GM19324 (cell line): ENCODE data around the gene CD300A.
A peak's percentile ranks its signal among the peaks of the same experiment; 100 is the strongest.

Source experiments
- ATAC-seq: cut with Tn5 transposase; IDR thresholded peaks from one replicate; pipeline ENCODE4 v1.9.1; 2021; ENCODE audit warnings: mild to moderate bottlenecking, moderate library complexity; ENCODE audit not compliant: unreplicated experiment, low FRiP score

The CD300A gene

DNA sequence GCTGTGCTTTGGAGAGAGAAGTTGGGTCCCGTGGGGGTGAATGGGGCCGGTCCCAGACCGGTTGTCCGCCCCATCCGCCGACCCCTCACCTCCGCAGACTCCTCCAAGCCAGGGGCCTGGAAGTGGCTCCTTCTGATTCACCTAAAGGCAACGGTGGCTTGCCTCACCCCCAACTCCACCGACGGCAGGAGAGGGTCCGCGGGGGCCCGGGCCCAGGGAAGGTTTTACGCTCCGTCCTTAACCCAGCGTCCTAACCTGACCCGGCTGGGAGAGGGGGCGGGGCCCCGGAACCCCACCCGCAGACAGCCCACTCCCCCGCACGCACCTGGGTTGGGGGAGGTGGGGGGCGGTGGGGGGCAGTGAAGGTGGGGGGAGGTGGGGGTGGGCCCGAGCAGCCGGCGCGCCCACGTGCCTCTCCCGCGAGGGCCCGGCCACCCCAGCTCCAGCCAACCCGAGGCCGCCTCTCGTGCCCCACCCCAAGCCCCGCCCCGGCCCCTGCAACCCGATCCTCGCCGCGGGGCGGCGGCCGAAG lies 12.7 kb upstream of the CD300A start:
- ATAC-seq = peak; percentile 81

DNA sequence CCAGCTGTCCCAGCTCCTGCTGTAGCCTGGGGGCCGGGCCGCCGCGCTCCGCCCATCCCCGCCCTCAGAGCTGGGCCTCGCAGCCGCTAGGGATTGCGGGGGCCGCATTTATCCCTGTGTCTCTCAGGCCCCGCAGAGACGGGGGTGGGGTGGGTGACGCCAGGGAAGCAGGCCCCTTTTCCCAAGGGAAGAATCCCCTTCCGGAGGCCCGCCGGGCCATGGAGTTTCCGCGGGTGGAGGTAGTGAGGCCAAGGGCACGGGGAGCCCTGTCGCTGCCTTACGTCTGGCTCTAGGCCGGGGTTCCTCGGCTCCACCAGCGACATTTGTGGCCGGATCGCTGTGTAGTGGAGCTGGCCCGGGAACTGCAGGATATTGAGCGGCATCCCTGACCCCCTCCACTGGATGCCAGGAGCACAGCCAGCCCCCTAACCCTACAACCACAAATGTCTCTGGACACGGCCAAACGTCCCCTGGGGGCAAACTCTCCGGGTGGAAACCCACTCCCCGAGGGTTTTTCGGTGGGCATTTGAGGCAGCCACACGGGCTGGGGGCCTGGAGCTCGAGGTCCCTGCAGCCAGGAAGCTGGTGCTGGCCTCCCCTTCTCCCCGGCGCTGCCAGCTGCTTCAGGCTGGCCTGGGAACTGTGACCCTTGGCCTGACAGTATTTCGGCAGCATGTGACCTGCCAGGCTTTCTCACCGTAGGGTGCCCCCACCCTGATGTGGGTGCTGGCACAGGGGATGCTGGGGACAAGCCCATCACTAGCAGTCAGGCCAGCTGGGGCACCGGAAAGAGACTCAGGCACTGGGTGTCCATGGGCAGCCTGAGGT lies 12.0 kb upstream of the CD300A start:
- peak; percentile 9 for ATAC-seq

DNA sequence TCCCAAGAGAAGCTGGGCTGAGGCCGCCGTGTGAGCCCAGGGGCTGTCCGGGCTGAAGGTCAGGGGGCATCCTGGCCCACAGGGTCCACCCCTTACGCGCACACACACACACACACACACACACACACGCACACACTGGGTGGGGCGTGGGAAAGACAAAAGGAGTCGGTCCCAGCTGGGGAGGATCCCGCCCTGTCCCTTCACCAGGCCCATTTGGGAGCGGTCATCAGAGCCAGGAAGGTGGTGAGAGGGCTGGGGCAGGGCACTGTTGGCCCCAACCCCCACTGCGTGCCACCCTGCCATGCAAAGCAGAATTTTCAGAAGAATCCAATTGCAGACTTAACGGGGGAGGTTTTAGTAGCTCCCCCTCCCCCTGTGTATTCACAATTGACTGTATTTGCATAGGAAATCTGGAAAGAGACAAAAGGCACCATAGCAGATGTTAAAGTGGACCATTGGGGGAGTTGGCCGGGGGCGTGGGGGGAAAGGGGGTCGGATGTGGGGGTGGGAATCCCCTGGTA lies 11.3 kb upstream of the CD300A start:
- no peak for ATAC-seq

DNA sequence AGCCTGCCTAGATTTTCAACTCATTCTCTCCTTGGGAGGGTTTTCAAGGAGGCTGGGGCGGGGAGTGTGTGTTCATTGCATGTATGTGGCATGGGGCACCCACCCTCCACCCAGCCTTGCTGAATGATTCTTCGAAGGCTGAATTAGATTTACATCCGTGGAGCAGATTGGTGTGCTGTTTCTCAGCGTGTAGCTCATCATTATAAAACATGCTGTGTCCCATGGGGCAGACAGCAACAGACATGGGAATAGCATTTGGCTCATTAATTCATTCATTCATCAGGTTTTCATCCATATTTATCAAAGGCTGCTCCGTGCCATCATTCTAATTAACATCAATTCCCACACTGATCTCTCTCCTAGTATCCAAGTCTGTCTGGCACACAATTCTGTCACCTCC lies 10.6 kb upstream of the CD300A start:
- ATAC-seq = no peak

DNA sequence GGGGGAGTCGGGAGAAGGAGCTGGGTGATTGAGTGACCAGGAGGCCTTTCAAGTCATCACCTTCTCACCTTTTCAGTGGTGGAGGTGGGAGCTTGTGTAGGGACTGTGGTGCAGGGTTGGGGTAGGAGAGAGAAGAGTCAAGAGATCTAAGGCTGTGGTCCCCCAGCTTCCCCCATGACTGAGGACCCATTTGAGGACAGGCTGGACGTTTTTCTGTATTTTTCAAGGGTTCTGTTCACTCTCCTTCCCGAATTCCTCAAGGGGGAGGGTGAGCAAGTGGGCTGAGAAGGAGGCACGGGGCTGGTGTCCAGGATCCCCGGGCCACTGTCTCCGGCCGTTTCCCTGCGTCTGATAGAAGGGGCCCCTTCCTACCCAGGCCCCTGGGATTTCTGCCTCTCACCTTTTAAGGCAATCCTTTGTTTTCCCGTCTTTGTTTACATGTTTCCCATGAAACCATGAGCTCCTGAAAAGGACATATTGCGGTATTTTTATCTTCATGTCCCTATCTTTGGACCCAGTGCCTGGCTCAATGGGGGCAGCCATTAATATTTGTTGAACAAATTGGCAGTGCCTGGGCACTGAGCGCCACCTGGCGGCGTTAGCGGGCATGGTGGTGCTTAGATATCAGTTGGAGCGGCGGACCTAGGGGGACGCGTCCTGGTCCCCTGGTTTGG lies 9.2 kb upstream of the CD300A start:
- ATAC-seq = no peak

DNA sequence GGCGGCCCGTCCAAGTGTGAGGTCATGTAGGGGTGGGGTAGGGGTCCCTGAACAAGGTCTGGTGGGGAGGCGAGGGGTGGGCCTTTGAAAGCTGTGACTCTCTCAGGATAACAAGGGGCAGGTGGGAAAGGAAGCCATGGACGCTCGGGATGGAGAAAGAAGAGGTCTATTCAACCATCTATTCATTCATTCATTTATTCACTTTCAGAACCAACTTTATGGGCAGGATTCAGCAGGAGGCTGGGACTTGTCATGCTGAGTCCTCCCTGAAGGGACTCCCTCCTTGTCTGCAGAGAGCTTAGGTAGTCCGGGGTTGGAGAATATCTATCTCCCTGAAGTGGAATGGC lies 8.6 kb upstream of the CD300A start:
- no peak for ATAC-seq

DNA sequence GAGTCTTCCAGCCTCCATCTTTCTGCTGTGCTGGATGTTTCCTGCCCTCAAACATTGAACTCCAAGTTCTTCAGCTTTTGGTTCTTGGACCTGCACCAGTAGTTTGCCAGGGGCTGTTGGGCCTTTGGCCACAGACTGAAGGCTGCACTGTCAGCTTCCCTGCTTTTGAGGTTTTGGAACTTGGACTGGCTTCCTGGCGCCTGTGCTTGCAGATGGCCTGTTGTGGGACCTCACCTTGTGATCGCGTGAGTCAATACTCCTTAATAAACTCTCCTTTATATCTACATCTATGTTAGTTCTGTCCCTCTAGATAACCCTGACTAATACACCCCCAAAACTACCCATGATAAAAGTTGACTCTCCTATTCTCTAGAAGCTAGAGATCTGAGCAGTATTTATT lies 7.6 kb upstream of the CD300A start:
- no peak for ATAC-seq

DNA sequence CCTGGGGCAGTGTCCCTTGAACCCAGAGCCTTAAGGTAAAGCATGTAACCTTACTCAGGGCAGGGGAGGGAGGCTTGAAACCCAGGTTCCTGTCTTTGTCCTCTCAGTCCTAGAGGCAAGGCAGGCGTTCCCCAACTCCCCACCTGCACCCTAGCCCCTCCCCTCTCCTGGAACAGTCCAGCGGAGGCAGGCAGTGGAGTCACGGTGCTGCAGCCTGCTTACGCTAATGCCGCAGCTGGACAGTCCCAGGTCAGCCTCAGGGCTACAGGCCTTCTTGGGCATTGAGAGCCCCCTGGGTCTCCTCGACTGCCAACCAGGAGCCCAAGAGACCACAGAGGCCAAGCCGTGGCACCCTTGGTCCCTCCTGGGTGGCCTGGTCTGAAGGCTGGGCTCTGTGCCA lies 6.8 kb upstream of the CD300A start:
- ATAC-seq = no peak

DNA sequence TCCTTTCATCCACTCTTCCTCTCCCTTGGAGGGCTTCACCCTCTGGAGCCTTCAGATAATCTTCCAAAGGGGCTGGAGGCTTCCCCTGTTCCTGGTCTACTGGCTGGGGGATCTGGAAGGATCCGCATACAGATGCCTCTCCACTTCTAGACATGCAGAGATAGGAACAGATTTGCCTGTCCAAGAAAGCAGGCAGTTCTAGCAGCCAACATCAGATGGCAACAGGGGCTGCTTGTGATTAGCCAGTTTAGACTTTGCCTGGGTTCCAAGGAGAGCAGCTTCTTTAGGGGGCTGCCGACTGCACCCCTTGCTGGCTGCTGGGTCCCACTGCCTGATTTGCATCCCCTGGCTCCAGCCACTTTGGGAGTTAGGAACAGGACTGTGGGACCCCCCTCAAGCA lies 6.2 kb upstream of the CD300A start:
- ATAC-seq = no peak

DNA sequence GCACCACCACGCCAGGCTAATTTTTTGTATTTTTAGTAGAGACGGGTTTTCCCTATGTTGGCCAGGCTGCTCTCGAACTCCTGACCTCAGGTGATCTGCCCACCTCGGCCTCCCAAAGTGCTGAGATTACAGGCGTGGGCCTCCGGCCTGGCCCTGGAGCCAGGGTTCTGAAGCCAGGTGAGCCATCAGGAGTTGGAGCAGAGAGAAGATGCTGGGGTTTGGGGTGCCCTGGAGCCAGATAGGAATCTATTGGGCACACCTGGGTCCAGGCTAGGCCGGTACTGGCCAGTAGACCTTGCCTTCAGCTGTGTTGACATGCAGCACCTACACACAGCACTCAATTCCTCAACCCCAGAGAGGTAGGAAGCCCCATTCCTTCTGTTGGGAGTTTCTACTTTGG lies 5.4 kb upstream of the CD300A start:
- no peak for ATAC-seq

DNA sequence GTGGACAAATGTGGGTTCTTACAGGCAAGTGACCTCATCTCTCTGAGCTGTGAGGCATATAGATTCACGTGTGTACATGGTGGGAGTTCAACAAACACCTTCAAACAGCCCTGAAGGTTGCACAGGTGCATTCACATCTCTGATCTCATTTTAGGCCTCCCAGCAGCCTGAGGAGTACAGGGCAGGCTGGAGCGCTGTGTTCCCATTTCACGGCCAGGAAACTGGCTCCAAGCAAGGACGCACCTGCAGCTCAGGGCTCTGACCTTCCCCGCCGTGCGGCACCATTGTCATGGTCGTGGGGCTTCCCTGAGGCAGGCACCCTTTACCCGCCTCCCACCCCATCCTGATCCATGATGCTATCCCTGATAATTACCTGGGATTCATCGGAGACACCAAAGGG lies 4.8 kb upstream of the CD300A start:
- ATAC-seq = no peak

DNA sequence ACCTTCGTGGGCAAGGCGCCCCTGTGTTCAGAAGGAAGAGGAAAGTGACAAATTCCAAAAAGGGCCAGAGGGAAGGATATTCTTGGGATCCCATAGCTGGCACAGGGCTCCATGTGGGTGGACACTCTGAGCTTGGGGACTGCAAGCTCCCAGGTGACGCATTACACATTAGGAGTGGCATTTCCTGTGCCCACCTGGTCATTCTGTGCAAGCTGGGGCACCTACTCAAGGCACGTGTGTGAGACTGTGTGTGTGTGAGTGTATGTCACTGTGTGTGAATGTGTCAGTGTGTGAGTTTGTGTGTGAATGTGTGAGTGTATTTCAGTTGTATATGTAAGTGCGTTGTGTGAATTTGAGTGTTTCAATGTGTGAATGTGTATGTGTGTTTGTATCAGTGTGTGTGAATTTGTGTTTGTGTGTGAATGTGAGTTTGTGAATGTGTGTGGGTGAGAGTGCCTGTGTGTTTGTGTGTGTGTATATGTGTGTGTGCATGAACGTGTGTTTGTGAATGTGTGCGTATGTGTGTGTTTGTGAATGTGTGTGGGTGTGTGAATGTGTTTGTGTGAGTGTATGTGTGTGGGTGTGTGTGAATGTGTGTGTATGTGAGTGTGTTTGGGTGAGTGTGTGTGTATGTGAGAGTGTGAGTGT lies 1.6 kb upstream of the CD300A start:
- ATAC-seq = no peak

DNA sequence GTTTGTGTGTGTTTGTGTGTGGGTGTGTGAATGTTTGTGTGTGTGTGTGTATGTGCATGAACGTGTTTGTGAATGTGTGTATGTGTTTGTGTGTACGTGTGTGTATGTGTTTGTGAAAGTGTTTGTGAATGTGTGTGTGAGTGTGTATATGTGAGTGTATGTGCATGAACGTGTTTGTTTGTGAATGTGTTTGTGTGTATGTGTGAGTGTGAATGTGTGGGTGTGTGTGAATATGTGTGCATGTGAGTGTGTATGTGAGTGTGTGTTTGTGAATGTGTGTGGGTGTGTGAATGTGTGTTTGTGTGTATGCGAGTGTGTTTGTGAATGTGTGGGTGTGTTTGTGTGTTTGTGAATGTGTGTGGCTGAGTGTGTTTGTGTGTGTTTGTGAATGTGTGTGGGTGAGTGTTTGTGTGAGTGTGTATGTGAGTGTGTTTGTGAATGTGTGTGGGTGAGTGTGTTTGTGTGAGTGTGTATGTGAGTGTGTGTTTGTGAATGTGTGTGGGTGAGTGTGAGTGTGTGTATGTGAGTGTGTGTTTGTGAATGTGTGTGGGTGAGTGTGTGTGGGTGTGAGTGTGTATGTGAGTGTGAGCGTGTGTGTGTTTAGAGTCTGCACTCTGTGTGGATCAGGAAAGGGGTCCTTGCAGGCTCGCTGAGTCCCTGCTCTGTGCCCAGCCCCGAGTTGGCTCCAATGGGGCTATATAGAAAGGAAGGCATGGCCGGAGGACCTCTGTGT lies 890 bp upstream of the CD300A start:
- ATAC-seq = no peak

DNA sequence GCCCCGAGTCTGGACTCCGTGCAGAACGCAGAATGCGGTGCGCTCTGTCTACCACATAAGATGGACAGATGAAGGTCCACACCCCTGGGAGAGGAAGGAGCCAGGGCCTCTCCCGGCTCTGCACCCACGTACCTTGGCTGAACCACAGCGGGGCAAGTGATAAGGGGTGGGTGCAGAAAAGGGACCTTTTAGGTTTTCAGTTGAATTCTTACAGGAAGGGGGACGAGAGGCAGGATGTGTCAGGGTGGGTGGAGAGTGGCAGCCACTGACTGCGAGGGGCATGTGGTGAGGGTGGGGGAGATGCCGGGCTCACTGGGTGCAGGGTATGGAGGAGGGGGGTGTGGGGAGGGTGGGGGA lies 372 bp downstream of the CD300A start:
- no peak for ATAC-seq

DNA sequence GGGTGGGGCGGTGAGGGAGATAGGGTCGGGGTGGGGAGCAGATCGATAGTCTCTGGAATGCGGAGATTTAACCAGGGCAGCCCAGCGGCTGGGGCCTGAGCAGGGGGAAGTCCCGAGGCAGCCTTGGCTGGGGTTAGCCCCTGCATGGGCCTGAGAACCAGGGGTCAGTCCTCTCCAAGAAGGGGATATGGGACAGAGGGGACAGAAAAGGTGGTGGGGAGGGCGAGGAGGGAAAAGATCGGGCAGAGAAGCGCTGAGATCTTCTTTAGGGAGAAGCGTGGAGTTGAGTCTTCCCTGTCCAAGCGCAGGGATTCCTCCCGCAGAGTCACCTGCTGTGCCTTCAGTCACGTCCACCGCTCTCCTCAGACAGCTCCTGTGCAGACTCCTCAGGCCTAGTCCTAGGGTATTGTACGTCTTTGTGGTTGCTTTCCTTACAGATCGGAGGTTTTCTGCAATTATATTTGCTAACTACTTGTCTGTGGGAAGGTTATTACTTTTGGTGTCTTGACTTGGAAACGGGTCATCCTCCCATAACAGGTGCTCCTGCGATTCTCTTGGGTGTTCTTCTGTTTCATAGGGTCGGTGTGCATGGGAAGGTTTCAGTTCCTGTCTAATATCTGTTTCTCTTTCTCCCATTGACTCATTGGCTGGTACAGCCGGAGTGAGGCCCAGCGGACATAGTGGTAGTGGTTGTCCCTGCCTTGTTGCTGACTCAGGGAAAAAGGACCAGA lies 952 bp downstream of the CD300A start:
- ATAC-seq = peak; percentile 61

DNA sequence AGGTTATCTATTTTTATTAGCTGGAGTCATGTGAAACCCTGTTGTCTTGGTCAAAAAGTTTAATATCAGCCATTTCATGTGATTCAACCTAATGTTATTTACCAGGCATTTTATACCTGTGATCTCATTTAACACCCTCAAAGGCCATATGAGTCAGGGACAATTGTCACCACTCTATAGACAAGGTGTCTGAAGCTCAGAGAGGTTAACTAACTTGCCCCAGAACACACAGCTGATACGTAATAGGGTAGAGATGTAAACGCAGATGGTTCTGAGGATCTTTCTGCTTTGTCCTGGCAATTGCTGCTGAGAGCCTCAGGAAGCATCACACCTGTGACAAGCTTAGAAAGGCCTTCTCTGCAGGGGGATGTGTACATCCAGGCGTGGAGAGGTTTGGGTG lies 4.9 kb downstream of the CD300A start:
- no peak for ATAC-seq

DNA sequence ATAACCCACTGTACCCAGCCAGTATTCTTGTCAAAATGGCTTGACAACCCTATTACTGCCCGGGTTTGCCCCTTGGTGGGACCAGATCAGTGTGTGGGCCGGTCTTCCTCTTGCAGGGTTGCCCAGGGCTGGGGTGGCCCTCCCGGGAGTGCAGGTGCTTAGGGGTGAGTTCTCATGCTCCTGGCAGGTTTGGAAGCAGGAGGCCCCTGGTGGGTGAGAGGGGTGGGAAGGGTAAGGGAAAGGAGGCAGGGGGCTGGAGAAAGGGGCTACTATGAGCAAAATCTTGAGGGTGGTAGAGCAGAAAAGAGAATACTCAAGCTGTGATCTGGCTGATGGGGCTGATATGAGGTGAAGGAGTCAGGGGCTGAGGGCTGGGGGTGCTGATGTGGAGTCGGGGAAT lies 6.5 kb downstream of the CD300A start:
- no peak for ATAC-seq

DNA sequence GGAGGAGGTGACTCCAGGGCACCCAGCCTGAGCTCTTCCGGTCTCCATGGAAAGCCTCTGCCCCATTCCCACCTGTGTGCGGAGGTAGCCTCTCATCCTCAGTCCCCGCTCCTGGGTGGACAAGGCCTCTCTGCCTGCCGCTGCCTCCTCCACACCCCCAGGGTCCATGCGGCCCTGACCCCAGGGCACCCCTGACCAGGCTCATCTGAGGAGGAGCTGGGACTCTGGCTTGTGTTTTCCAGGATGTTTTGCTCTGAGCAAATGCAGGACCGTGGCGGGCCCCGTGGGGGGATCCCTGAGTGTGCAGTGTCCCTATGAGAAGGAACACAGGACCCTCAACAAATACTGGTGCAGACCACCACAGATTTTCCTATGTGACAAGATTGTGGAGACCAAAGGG lies 6.9 kb downstream of the CD300A start:
- ATAC-seq = no peak

DNA sequence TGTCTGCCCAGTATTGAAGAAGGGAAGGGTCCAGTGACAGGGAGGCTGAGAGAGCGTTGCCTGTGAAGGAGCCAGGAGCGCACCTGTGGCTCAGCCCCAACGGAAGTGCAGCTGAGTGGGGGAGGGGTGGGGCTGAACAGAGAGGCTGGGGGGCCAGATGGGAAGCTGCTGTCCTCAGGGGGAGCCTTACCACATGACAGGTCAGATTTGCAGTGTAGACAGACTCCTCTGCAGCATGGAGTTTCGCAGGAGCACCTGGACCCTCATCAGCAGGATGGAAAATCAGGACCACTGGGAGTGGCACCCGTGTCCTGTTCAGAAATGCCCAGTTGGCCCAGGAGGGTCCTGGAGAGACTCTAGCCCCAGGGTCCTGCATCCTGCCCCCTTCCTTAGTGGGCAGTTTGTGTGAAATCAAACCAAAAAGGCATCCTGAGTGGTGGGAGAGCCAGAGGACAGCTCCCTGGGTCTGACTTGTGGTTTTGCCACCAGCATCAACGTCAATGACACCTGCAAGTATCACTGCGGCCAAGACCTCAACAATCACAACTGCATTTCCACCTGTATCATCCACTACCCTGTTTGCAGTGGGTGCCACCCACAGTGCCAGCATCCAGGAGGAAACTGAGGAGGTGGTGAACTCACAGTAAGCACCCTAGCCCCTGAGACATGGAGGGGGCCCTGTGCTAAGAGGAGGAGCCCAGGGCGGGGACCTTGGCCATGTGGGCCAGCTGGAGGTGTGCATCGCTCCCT lies 7.8 kb downstream of the CD300A start:
- ATAC-seq = no peak
